Hepatic stellate cell (primary cell): ENCODE measurements around the gene KMT5C.

Experiments
- DNase-seq: peaks from one replicate; pipeline ENCODE4 v3.0.0; 2011; ENCODE audit warnings: low spot score

KMT5C gene

GRCh38 chr19:55347442-55348009 lies 7.8 kb downstream of the KMT5C start:
- no peak for DNase-seq

GRCh38 chr19:55348317-55349034 lies 8.8 kb downstream of the KMT5C start:
- DNase-seq, result no peak

- no peak for DNase-seq
Measured at GRCh38 chr19:55350620-55351315, 11.1 kb downstream of the KMT5C start.

- no peak for DNase-seq
Measured at GRCh38 chr19:55352040-55352439, 12.4 kb downstream of the KMT5C start.

- no peak for DNase-seq
Measured at GRCh38 chr19:55352549-55353145, 13.0 kb downstream of the KMT5C start.

- DNase-seq, result no peak
Measured at GRCh38 chr19:55353356-55353802, 13.7 kb downstream of the KMT5C start.

- peak; percentile 74 for DNase-seq
Measured at GRCh38 chr19:55353803-55354697, 14.4 kb downstream of the KMT5C start.

GRCh38 chr19:55354698-55355212 lies 15.1 kb downstream of the KMT5C start, which contains the start of gene COX6B2:
Gene COX6B2 (minus strand): TSS chr19:55354719. CDS start chr19:55354521, 198 bp downstream.
- DNase-seq, result no peak

GRCh38 chr19:55355213-55355821 lies 15.6 kb downstream of the KMT5C start:
- no peak for DNase-seq

GRCh38 chr19:55358493-55358892 lies 18.8 kb downstream of the KMT5C start:
- DNase-seq, result no peak

GRCh38 chr19:55358943-55359908 lies 19.6 kb downstream of the KMT5C start:
- no peak for DNase-seq

GRCh38 chr19:55360902-55361301 lies 21.2 kb downstream of the KMT5C start:
- DNase-seq, result no peak

GRCh38 chr19:55362174-55362989 lies 22.7 kb downstream of the KMT5C start:
- no peak for DNase-seq

GRCh38 chr19:55362990-55363716 lies 23.5 kb downstream of the KMT5C start, which contains the start of gene GARIN5B:
Gene GARIN5B (minus strand): TSS chr19:55363260. CDS start chr19:55363066, 194 bp downstream.
- DNase-seq, result no peak

- DNase-seq, result no peak
Measured at GRCh38 chr19:55365245-55365644, 25.6 kb downstream of the KMT5C start.

GRCh38 chr19:55365964-55366363 lies 26.3 kb downstream of the KMT5C start:
- DNase-seq, result no peak

GRCh38 chr19:55366790-55367189 lies 27.1 kb downstream of the KMT5C start:
- no peak for DNase-seq

GRCh38 chr19:55368106-55368505 lies 28.4 kb downstream of the KMT5C start:
- no peak for DNase-seq
